Mesenchymal stem cell (in vitro differentiated cells and primary cell): Measurements from ENCODE around the gene PLK5.
"Not testable (repeated sequence)": the region's sequence is repeated elsewhere in the genome, so short reads cannot be mapped to it uniquely, and the experiment has no call there.

Source experiments
- DNase-seq: peaks from one replicate; pipeline ENCODE4 v3.0.0-alpha.2; 2013
- H2AFZ ChIP-seq: one replicate; pipeline ENCODE4 v1.6.1; 2013; ENCODE audit warnings: low read depth, mild to moderate bottlenecking, control low read depth, inconsistent platforms, low read length, moderate library complexity
- H2AK5ac ChIP-seq: 2 replicates; pipeline ENCODE4 v1.6.1; 2013; ENCODE audit warnings: low read length, moderate library complexity, mild to moderate bottlenecking, inconsistent platforms; ENCODE audit not compliant: severe bottlenecking
- H2BK120ac ChIP-seq: one replicate; pipeline ENCODE4 v1.6.1; 2013; ENCODE audit warnings: low read depth, mild to moderate bottlenecking, inconsistent platforms, low read length, moderate library complexity
- H2BK12ac ChIP-seq, 2 experiments: one replicate each; pipeline ENCODE4 v1.6.1; 2013; ENCODE audit warnings: inconsistent platforms in 2 of 2, low read length in 2 of 2, mild to moderate bottlenecking in 2 of 2, moderate library complexity in 2 of 2, control low read depth in 1 of 2
- H2BK15ac ChIP-seq: one replicate; pipeline ENCODE4 v1.6.1; 2013; ENCODE audit warnings: mild to moderate bottlenecking, low read depth, inconsistent platforms; ENCODE audit not compliant: poor library complexity, severe bottlenecking
- H2BK5ac ChIP-seq: 2 replicates; pipeline ENCODE4 v1.6.1; 2013; ENCODE audit warnings: low read depth, mild to moderate bottlenecking, low read length, control low read depth, inconsistent platforms; ENCODE audit not compliant: poor library complexity, severe bottlenecking
- H3K14ac ChIP-seq, 2 experiments: one replicate each; pipeline ENCODE4 v1.6.1; 2013; ENCODE audit warnings: inconsistent platforms in 2 of 2, low read length in 2 of 2, control low read depth in 1 of 2, mild to moderate bottlenecking in 1 of 2, moderate library complexity in 1 of 2
- H3K18ac ChIP-seq, 2 experiments: one replicate each; pipeline ENCODE4 v1.6.1; 2013; ENCODE audit warnings: inconsistent platforms in 2 of 2, low read length in 2 of 2, control low read depth in 1 of 2, low read depth in 1 of 2, mild to moderate bottlenecking in 1 of 2
- H3K23ac ChIP-seq, 2 experiments: one replicate each; pipeline ENCODE4 v1.6.1; 2013; ENCODE audit warnings: inconsistent platforms in 2 of 2, low read length in 2 of 2, mild to moderate bottlenecking in 2 of 2, moderate library complexity in 2 of 2, control low read depth in 1 of 2
- H3K27ac ChIP-seq: 2 replicates; pipeline ENCODE4 v1.5.1; 2013; ENCODE audit warnings: mild to moderate bottlenecking, moderate library complexity, low read length, control low read depth, inconsistent platforms; ENCODE audit not compliant: poor library complexity, severe bottlenecking
- H3K27me3 ChIP-seq, 2 experiments: 2 replicates each; pipeline versions ENCODE4 v1.6.1 to v1.7.0; 2013; ENCODE audit warnings: low read length in 2 of 2, mild to moderate bottlenecking in 2 of 2, moderate library complexity in 2 of 2, control low read depth in 1 of 2, inconsistent platforms in 1 of 2; ENCODE audit not compliant: control insufficient read depth in 1 of 2, insufficient read depth in 1 of 2
- H3K36me3 ChIP-seq, 2 experiments: 2 replicates each; pipeline versions ENCODE4 v1.6.1 to v1.7.0; 2013; ENCODE audit warnings: low read length in 2 of 2, control low read depth in 1 of 2, inconsistent platforms in 1 of 2, low read depth in 1 of 2, mild to moderate bottlenecking in 1 of 2; ENCODE audit not compliant: insufficient read depth in 2 of 2, control insufficient read depth in 1 of 2
- H3K4ac ChIP-seq, 2 experiments: one replicate each; pipeline ENCODE4 v1.6.1; 2013; ENCODE audit warnings: inconsistent platforms in 2 of 2, low read length in 2 of 2, mild to moderate bottlenecking in 2 of 2, moderate library complexity in 2 of 2, control low read depth in 1 of 2, low read depth in 1 of 2
- H3K4me1 ChIP-seq: 2 replicates; pipeline ENCODE4 v1.6.1; 2013; ENCODE audit warnings: low read depth, low read length, control low read depth; ENCODE audit not compliant: control insufficient read depth, insufficient read depth
- H3K4me2 ChIP-seq: 2 replicates; pipeline ENCODE4 v1.6.1; 2013; ENCODE audit warnings: low read length, mild to moderate bottlenecking, inconsistent platforms; ENCODE audit not compliant: poor library complexity, severe bottlenecking
- H3K4me3 ChIP-seq, 2 experiments: 2 replicates each; pipeline versions ENCODE4 v1.5.1 to v1.7.0; 2013; ENCODE audit warnings: low read length in 2 of 2, mild to moderate bottlenecking in 2 of 2, control low read depth in 1 of 2, low read depth in 1 of 2; ENCODE audit not compliant: insufficient read depth in 1 of 2
- H3K79me1 ChIP-seq: replicated peaks from 2 replicates; pipeline ENCODE4 v1.6.1; 2013; ENCODE audit warnings: mild to moderate bottlenecking, control low read depth, low read length, inconsistent platforms; ENCODE audit not compliant: poor library complexity, severe bottlenecking
- H3K9ac ChIP-seq: 2 replicates; pipeline ENCODE4 v1.7.0; 2013; ENCODE audit warnings: mild to moderate bottlenecking, low read length, moderate library complexity
- H3K9me3 ChIP-seq: 2 replicates; pipeline ENCODE4 v1.7.0; 2013; ENCODE audit warnings: mild to moderate bottlenecking, low read length; ENCODE audit not compliant: control insufficient read depth
- H4K8ac ChIP-seq: one replicate; pipeline ENCODE4 v1.6.1; 2013; ENCODE audit warnings: inconsistent platforms, mild to moderate bottlenecking, low read length, moderate library complexity
- H4K91ac ChIP-seq: one replicate; pipeline ENCODE4 v1.6.1; 2013; ENCODE audit warnings: mild to moderate bottlenecking, low read length, inconsistent platforms
- WGBS: methylation state at CpG from one replicate; pipeline ENCODE4 v1.1.7; 2013; ENCODE audit warnings: mixed read lengths; 5-methylcytosine and 5-hydroxymethylcytosine counted together

PLK5 gene

DNA sequence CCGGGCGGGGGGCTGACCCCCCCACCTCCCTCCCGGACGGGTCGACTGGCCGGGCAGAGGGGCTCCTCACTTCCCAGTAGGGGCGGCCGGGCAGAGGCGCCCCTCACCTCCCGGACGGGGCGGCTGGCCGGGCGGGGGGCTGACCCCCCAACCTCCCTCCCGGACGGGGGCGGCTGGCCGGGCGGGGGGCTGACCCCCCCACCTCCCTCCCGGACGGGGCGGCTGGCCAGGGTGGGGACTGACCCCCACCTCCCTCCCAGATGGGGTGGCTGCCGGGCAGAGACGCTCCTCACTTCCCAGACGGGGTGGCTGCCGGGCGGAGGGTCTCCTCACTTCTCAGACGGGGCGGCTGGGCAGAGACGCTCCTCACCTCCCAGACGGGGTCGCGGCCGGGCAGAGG, 24.6 kb upstream of the PLK5 start:
- H3K14ac ChIP-seq, H2BK12ac ChIP-seq, H3K23ac ChIP-seq, H3K27ac ChIP-seq, H2BK120ac ChIP-seq, H4K8ac ChIP-seq, H3K9me3 ChIP-seq, H3K9ac ChIP-seq, H3K18ac ChIP-seq, H3K36me3 ChIP-seq, H3K4ac ChIP-seq, H2BK15ac ChIP-seq, H3K79me1 ChIP-seq, H2BK5ac ChIP-seq, H3K4me2 ChIP-seq, H2AK5ac ChIP-seq, DNase-seq, H2AFZ ChIP-seq, H3K4me3 ChIP-seq, H4K91ac ChIP-seq: not testable (repeated sequence)
- 92% methylated on average over 5 of the region's 34 CpGs for WGBS
- Histone ChIP-seq H3K4me1 (peaks cover 14% of the 10 kb centered on the region), H3K27me3 (peaks cover 14 to 52% of the 10 kb centered on the region in 2 experiments)

DNA sequence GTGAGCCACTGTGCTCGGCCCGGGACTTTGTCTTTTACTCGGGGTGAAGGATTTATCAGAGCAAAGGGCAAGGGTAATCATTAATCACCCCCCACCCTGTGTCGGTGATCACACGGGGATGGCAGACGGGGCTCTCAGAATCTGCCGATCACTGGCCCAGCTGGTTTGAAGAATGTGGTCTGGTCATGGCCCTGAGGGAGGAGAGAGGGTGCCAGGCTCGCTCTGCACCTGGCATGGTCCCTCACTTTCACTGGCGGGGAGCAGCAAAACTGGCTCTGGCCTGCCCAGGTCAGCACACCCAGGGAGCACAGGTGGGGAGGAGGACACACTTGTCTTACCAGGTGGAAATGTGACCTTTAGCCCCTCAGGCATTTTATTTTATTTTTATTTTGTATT, 22.7 kb upstream of the PLK5 start:
- no peak for DNase-seq
- Histone ChIP-seq H3K4me3 (no peak overlapping the region), H2BK15ac (no peak overlapping the region), H2BK5ac (no peak overlapping the region), H3K4me1 (peaks cover 14% of the 10 kb centered on the region), H3K4ac (no peak overlapping the region), H3K18ac (no peak overlapping the region), H3K9ac (no peak overlapping the region), H2AK5ac (no peak overlapping the region), H2BK120ac (no peak overlapping the region), H2BK12ac (no peak overlapping the region), H3K27me3 (peaks cover 16 to 51% of the 10 kb centered on the region in 2 experiments), H3K4me2 (no peak overlapping the region), H4K8ac (no peak overlapping the region), H4K91ac (no peak overlapping the region), H3K9me3 (no peaks in the 10 kb centered on the region), H2AFZ (no peak overlapping the region), H3K79me1 (no peaks in the 10 kb centered on the region), H3K23ac (no peak overlapping the region), H3K14ac (no peak overlapping the region), H3K36me3 (peaks cover 0 to 6% of the 10 kb centered on the region in 2 experiments), H3K27ac (no peak overlapping the region)
- WGBS, result 91% methylated on average over 9 of the region's 9 CpGs

DNA sequence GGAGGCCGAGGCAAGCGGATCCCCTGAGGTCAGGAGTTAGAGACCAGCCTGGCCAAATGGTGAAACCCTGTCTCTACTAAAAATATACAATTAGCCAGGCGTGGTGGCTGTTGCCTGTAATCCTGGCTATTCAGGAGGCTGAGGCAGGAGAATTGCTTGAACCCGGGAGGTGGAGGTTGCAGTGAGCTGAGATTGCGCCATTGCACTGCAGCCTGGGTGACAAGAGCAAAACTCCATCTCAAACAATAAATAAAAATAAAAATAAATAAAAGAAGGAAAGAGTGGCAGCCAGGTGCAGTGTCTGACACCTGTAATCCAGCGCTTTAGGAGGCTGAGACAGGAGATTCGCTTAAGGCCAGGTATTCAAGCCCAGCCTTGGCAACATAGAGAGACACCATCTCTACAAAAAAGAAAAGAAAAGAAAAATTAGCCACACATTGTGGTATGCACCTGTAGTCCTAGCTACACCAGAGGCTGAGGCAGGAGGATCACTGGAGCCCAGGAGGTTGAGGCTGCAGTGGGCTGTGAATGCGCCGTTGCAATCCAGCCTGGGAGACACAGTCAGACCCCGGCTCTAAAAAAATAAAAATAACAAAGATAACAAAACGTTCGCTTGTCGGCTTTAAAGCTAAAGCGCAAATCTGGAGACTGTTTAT, 21.3 kb upstream of the PLK5 start:
- no peak overlapping the region for H2BK15ac ChIP-seq
- no peak overlapping the region for H2AFZ ChIP-seq
- no peak overlapping the region for H3K4ac ChIP-seq
- no peak overlapping the region for H3K4me2 ChIP-seq
- peaks cover 0 to 6% of the 10 kb centered on the region in 2 experiments for H3K36me3 ChIP-seq
- H3K9ac ChIP-seq, result no peak overlapping the region
- no peak overlapping the region for H2BK5ac ChIP-seq
- no peak overlapping the region for H3K14ac ChIP-seq
- 77% methylated on average over 11 of the region's 14 CpGs for WGBS
- no peak overlapping the region for H3K4me3 ChIP-seq
- peaks cover 16 to 48% of the 10 kb centered on the region in 2 experiments for H3K27me3 ChIP-seq
- H3K4me1 ChIP-seq, result peaks cover 19% of the 10 kb centered on the region
- no peak overlapping the region for H3K27ac ChIP-seq
- H4K8ac ChIP-seq, result no peak overlapping the region
- no peaks in the 10 kb centered on the region for H3K9me3 ChIP-seq
- H2AK5ac ChIP-seq, result no peak overlapping the region
- no peaks in the 10 kb centered on the region for H3K79me1 ChIP-seq
- H3K23ac ChIP-seq, result no peak overlapping the region
- no peak overlapping the region for H2BK12ac ChIP-seq
- no peak for DNase-seq
- no peak overlapping the region for H4K91ac ChIP-seq
- no peak overlapping the region for H3K18ac ChIP-seq
- H2BK120ac ChIP-seq, result no peak overlapping the region

DNA sequence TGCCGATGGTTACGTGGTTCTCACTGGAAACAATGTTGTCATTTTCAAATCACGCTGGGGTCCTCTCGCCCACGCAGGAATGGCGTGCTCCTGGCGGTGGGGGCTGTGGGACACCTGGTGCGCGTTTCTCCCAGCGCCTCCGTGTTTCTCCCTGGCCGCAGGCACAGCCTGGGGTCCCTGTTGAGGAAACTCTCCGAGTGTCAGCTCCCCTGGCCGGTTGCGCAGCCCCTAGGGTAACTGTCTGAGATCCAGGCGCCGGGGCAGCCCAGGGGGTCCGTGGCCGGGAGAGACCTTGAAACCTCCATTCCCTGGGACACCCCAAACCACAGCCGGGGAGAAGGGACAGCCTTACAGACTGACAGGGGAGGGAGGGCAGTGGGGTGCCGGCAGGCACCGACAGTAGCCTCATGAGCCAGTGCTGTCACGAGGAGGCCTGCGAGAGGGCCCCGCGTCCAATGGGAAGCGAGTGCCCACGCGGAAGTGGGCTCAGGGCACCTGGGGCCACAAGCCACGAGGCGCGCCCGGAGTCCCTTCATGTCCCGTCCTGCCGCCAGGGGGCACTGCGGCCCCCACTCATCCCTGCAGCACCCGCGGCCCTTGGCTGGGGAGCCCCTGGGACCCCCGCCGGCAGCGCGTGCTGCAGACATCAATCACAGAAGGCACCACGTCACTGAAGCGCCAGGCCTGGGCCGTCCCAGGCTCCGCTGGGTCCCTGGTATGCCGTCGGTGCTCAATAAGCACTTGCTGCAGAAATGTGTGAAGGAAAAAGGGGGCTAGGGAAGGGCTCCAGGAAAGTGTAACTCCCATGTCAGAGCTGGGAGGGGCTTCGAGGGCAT, 20.6 kb upstream of the PLK5 start:
- Histone ChIP-seq H4K91ac (peak overlapping the region; percentile 30), H3K27ac (no peak overlapping the region), H2BK5ac (no peak overlapping the region), H3K27me3 (peaks cover 16 to 48% of the 10 kb centered on the region in 2 experiments), H3K23ac (no peak overlapping the region), H2AFZ (no peak overlapping the region), H3K79me1 (no peaks in the 10 kb centered on the region), H3K9me3 (no peaks in the 10 kb centered on the region), H2BK15ac (peak overlapping the region; percentile 36), H3K4me1 (peaks cover 23% of the 10 kb centered on the region), H3K4me3 (peak overlapping the region in 1 of 2 experiments; percentile 33), H3K36me3 (peaks cover 0 to 6% of the 10 kb centered on the region in 2 experiments), H3K4me2 (no peak overlapping the region), H3K9ac (no peak overlapping the region), H4K8ac (peak overlapping the region; percentile 71), H2BK12ac (no peak overlapping the region), H3K18ac (no peak overlapping the region), H2BK120ac (no peak overlapping the region), H3K4ac (no peak overlapping the region), H3K14ac (no peak overlapping the region), H2AK5ac (no peak overlapping the region)
- DNase-seq, result no peak
- WGBS, result 24% methylated on average over 48 of the region's 49 CpGs
